GM12878 (cell line): ENCODE measurements around the gene GYG2. TPM values are rescaled to one million over a fixed set of nuclear protein-coding genes. Genes with fewer than 3 reads are reported as not detected.

Source experiments
- ATF7 ChIP-seq: fragments of 450-650 bp; IDR thresholded peaks from 2 replicates; pipeline ENCODE4 v1.6.1; 2016; ENCODE audit warnings: low read depth, mild to moderate bottlenecking
- CUX1 ChIP-seq: IDR thresholded peaks from 2 replicates; pipeline ENCODE4 v1.6.1; 2012; ENCODE audit warnings: improper control_type of control experiment, low read depth, low read length; ENCODE audit not compliant: insufficient replicate concordance
- HDAC2 ChIP-seq: fragments of 200-600 bp; sonication (generic); IDR thresholded peaks from 2 replicates; pipeline ENCODE4 v1.6.1; 2017
- HSF1 ChIP-seq: fragments of 150-350 bp; IDR thresholded peaks from 2 replicates; pipeline ENCODE4 v1.6.1; 2014; ENCODE audit warnings: mild to moderate bottlenecking, low read depth, low read length
- SMAD5 ChIP-seq: IDR thresholded peaks from 2 replicates; pipeline ENCODE4 v1.6.1; 2016; ENCODE audit warnings: antibody characterized with exemption, low read depth
- polyA plus RNA-seq, 11 experiments: library from polyadenylated mRNA; depleted of rRNA in 4 of 11; unstranded in 6 of 11; stranded (reverse) in 5 of 11; fragments of >200 nt; fragmentation: Nextera tagmentation in 4 of 11; fragmentation: Illumina TruSeq in 1 of 11; extraction: Ambion mirVana in 4 of 11; extraction: Trizol in 1 of 11; gene quantifications; 1 replicate in 1 of 11; 2 replicates in 10 of 11; pipeline versions ENCODE4 v1.2.1 to v1.2.3, GENCODE V29; 2011 to 2016; ENCODE audit warnings: inconsistent platforms in 2 of 11, missing spikeins in 2 of 11, low read depth in 1 of 11
- total RNA-seq, 4 experiments: library from RNA; depleted of rRNA in 3 of 4; stranded (reverse); fragments of >200 nt in 3 of 4; fragmentation: Illumina TruSeq in 1 of 4; extraction: Trizol in 1 of 4; gene quantifications; 2 replicates each; pipeline versions ENCODE4 v1.2.1 to v1.2.3, GENCODE V29; 2013 to 2021
- TF ChIP-seq, protein P1 (sequence below): fragments of 450-650 bp; IDR thresholded peaks from 2 replicates; pipeline ENCODE4 v1.6.1; 2017; ENCODE audit warnings: low read depth, mild to moderate bottlenecking, moderate library complexity
- TF ChIP-seq, protein P2 (sequence below): fragments of 450-650 bp; IDR thresholded peaks from 2 replicates; pipeline ENCODE4 v1.6.1; 2017; ENCODE audit warnings: mild to moderate bottlenecking, moderate library complexity

Gene GYG2
- total and polyA plus RNA-seq, 10 of the 15 experiments (the other 5 are each of a cell fraction or from before 2014, with no cell fraction given) = 0.05 TPM; not detected in 9

- TF ChIP-seq, protein P1, sequence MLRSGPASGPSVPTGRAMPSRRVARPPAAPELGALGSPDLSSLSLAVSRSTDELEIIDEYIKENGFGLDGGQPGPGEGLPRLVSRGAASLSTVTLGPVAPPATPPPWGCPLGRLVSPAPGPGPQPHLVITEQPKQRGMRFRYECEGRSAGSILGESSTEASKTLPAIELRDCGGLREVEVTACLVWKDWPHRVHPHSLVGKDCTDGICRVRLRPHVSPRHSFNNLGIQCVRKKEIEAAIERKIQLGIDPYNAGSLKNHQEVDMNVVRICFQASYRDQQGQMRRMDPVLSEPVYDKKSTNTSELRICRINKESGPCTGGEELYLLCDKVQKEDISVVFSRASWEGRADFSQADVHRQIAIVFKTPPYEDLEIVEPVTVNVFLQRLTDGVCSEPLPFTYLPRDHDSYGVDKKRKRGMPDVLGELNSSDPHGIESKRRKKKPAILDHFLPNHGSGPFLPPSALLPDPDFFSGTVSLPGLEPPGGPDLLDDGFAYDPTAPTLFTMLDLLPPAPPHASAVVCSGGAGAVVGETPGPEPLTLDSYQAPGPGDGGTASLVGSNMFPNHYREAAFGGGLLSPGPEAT = no peak
- TF ChIP-seq SMAD5 (no peak), HDAC2 (no peak), CUX1 (no peak), HSF1 (no peak), ATF7 (no peak)
- TF ChIP-seq, protein P2, sequence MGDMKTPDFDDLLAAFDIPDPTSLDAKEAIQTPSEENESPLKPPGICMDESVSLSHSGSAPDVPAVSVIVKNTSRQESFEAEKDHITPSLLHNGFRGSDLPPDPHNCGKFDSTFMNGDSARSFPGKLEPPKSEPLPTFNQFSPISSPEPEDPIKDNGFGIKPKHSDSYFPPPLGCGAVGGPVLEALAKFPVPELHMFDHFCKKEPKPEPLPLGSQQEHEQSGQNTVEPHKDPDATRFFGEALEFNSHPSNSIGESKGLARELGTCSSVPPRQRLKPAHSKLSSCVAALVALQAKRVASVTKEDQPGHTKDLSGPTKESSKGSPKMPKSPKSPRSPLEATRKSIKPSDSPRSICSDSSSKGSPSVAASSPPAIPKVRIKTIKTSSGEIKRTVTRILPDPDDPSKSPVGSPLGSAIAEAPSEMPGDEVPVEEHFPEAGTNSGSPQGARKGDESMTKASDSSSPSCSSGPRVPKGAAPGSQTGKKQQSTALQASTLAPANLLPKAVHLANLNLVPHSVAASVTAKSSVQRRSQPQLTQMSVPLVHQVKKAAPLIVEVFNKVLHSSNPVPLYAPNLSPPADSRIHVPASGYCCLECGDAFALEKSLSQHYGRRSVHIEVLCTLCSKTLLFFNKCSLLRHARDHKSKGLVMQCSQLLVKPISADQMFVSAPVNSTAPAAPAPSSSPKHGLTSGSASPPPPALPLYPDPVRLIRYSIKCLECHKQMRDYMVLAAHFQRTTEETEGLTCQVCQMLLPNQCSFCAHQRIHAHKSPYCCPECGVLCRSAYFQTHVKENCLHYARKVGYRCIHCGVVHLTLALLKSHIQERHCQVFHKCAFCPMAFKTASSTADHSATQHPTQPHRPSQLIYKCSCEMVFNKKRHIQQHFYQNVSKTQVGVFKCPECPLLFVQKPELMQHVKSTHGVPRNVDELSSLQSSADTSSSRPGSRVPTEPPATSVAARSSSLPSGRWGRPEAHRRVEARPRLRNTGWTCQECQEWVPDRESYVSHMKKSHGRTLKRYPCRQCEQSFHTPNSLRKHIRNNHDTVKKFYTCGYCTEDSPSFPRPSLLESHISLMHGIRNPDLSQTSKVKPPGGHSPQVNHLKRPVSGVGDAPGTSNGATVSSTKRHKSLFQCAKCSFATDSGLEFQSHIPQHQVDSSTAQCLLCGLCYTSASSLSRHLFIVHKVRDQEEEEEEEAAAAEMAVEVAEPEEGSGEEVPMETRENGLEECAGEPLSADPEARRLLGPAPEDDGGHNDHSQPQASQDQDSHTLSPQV = no peak
These were observed 2.9 kb downstream of the GYG2 start (continued) for GRCh38 chrX:2831471-2832228.
